Hair follicular keratinocyte (primary cell): ENCODE data around the gene DNAJB4. TPM values are rescaled to one million over a fixed set of nuclear protein-coding genes. Genes with fewer than 3 reads are reported as not detected.

Experiments
- total RNA-seq: library from RNA; depleted of rRNA; stranded (reverse); fragments of >200 nt; gene quantifications from 2 replicates; pipeline ENCODE4 v1.2.3, GENCODE V29; 2015

DNAJB4 gene
- total RNA-seq: 8.0 and 11.8 TPM in 2 replicates

GRCh38 chr1:78004719-78005447, at the start of gene DNAJB4:
Gene DNAJB4 (plus strand): TSS chr1:78004939. CDS start chr1:78005111, 172 bp downstream.

GRCh38 chr1:77978969-77979876, 25.5 kb upstream of the DNAJB4 start, which contains the start of gene FUBP1:
Gene FUBP1 (minus strand): TSS chr1:77979072. CDS start chr1:77979004, 68 bp downstream.

GRCh38 chr1:78045926-78046778, 41.4 kb downstream of the DNAJB4 start, which contains the start of gene GIPC2:
Gene GIPC2 (plus strand): TSS chr1:78045966. CDS start chr1:78046095, 129 bp downstream.

Other genes starting within 250 kb of the DNAJB4 start
- gene USP33, start 245.1 kb upstream of the DNAJB4 start, total RNA-seq: 26.6 and 27.0 TPM in 2 replicates
- 6.2 and 8.7 TPM in 2 replicates for gene MIGA1, start 225.3 kb upstream of the DNAJB4 start, total RNA-seq
- 0.94 and 1.3 TPM in 2 replicates for gene NEXN, start 116.3 kb upstream of the DNAJB4 start, total RNA-seq
- gene FUBP1, start 25.9 kb upstream of the DNAJB4 start, total RNA-seq: 67.5 and 97.4 TPM in 2 replicates
- gene GIPC2, start 41.0 kb downstream of the DNAJB4 start, total RNA-seq: 1.9 and 3.0 TPM in 2 replicates